ENCODE measurements around the gene PLXNA4. TPM values are rescaled to one million over a fixed set of nuclear protein-coding genes. Genes with fewer than 3 reads are reported as not detected.

PLXNA4 gene
- total RNA-seq, 4 donors from 2014 or later = 1.1 to 2.8 (median 1.4) TPM

DNA sequence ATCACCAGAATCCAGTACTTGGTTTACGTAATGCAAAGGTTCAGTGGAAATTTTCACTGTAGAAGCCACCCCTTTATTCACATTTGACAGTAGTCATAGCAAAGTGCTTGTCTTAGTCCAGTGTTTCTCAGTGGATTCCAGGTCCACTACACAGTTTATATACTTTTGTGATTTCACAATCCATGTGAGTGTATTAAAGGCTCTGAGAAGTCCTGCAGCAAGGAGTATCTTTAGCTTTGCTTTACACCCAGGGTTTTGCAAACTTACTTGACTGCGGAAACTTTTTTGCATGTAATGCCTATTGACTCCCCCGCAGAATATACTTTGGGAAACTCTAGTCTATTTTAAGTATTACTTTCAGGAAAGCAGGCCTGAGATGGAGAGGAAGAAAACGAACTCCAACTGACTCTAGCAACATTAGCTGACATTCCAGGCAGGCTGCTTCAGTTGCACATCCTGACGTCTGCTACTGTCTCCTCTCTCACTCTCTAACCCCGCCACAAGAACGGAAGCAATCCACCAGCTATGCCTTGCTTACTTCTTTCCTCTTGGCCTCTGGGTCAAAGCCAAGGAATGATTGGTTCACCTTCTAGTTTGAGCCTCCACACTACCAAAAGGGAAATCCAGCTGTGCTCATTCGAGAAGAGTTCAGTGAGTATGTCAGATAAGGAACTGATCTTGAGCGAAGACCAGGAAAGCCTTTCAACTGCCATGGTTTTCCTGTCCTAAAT, 6.2 kb downstream of the PLXNA4 start:
- 63 to 81% methylated on average over 4 to 9 of the region's 9 CpGs for WGBS, 2 donors (ENCODE audit: low coverage in 1 of 2)
- Histone ChIP-seq H3K27ac (no peak overlapping the region), H3K36me3 (no peaks in the 10 kb centered on the region), H3K27me3 (peaks cover 76% of the 10 kb centered on the region), H3K4me1 (peaks cover 0 to 2% (median under 1%) of the 10 kb centered on the region in 4 donors), H3K9me3 (no peaks in the 10 kb centered on the region), H3K4me3 (no peak overlapping the region)
- no peak for TF ChIP-seq POLR2A (IDR thresholded peaks at IDR 0.05)
- TF ChIP-seq, protein P1, sequence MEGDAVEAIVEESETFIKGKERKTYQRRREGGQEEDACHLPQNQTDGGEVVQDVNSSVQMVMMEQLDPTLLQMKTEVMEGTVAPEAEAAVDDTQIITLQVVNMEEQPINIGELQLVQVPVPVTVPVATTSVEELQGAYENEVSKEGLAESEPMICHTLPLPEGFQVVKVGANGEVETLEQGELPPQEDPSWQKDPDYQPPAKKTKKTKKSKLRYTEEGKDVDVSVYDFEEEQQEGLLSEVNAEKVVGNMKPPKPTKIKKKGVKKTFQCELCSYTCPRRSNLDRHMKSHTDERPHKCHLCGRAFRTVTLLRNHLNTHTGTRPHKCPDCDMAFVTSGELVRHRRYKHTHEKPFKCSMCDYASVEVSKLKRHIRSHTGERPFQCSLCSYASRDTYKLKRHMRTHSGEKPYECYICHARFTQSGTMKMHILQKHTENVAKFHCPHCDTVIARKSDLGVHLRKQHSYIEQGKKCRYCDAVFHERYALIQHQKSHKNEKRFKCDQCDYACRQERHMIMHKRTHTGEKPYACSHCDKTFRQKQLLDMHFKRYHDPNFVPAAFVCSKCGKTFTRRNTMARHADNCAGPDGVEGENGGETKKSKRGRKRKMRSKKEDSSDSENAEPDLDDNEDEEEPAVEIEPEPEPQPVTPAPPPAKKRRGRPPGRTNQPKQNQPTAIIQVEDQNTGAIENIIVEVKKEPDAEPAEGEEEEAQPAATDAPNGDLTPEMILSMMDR (IDR thresholded peaks at IDR 0.05) = no peak
- in situ Hi-C loops (cut with MboI; ENCODE audit: low pct_ligation_motif_present in 1 of 4, low pct_unique_long_range_greater_than_20kb in 1 of 4, low sequenced_read_pairs in 3 of 4) (loop anchor here in 3 of 4 donors (5.0 to 10.0 kb wide), 3 partner anchors 255 to 625 kb away; no protein-coding TSS in a partner anchor), intact Hi-C loops (cut with DNase I; ENCODE audit: low total_unique reads) (no loop called here)
- DNase-seq = no peak

DNA sequence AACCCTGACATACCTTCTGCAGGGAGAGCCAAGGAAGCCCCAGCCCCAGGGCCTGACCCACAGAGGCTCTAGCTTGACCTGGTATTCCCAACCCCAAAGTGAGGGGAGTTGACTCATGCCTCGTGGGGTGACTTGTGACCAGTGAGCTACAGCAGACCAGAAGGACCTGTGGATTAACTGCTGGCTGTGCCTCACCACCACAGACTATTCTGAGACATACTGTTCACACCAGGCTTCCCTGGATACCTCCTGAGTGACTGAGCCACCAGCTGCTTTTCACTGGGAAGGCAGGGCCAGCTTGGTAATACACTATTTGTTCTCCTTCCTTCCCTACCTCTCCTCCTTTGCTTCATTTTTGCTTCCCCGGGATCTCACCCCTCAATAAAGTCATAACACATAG, 7.3 kb downstream of the PLXNA4 start:
- intact Hi-C loops (cut with DNase I; ENCODE audit: low total_unique reads) = no loop called here
- in situ Hi-C loops (cut with MboI; ENCODE audit: low pct_ligation_motif_present in 1 of 4, low pct_unique_long_range_greater_than_20kb in 1 of 4, low sequenced_read_pairs in 3 of 4) = no loop called here

DNA sequence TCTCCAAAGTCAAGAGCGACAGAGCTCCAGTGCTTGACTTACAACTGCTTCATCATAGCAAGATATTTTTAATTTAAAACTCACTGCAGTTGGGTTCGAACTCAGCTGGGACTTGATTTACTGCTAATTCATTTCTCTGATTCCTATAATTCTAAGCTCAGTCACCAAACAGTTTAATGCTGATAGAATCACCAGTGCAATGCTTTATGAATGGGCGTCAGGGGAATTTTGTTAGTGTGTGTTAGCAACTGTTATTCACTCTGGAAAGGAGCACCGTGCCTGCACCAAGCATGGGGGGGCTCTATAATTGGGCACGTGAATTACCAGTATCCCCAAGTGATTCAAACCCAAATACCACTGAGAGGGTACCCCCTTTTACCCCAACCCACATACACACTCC, 10.4 kb downstream of the PLXNA4 start:
- H3K4me3 ChIP-seq = no peak overlapping the region
- intact Hi-C loops (cut with DNase I; ENCODE audit: low total_unique reads) (no loop called here), in situ Hi-C loops (cut with MboI; ENCODE audit: low pct_ligation_motif_present in 1 of 4, low pct_unique_long_range_greater_than_20kb in 1 of 4, low sequenced_read_pairs in 3 of 4) (no loop called here)
- H3K27ac ChIP-seq = no peak overlapping the region
- H3K27me3 ChIP-seq = peaks cover 43% of the 10 kb centered on the region
- no peak for DNase-seq
- TF ChIP-seq EP300 (IDR thresholded peaks at IDR 0.05; ENCODE audit: low read depth) (no peak), POLR2AphosphoS5 (IDR thresholded peaks at IDR 0.05) (no peak)
- H3K4me1 ChIP-seq = no peaks in the 10 kb centered on the region
- H3K9me3 ChIP-seq = no peaks in the 10 kb centered on the region
- H3K36me3 ChIP-seq = no peaks in the 10 kb centered on the region
- WGBS, 2 donors (ENCODE audit: low coverage in 1 of 2) = 82 to 90% methylated on average over 3 to 5 of the region's 5 CpGs

More for the DNA sequence above, 7.3 kb downstream of the PLXNA4 start:
- Histone ChIP-seq H3K36me3 (no peaks in the 10 kb centered on the region), H3K9me3 (no peaks in the 10 kb centered on the region), H3K4me3 (no peak overlapping the region), H3K27me3 (peaks cover 74% of the 10 kb centered on the region), H3K27ac (no peak overlapping the region), H3K4me1 (no peaks in the 10 kb centered on the region)
- TF ChIP-seq, protein P1 (IDR thresholded peaks at IDR 0.05) = no peak
- TF ChIP-seq POLR2AphosphoS5 (IDR thresholded peaks at IDR 0.05) (no peak), EP300 (IDR thresholded peaks at IDR 0.05; ENCODE audit: low read depth) (no peak), POLR2A (IDR thresholded peaks at IDR 0.05) (no peak)
- DNase-seq = no peak
- WGBS, 2 donors (ENCODE audit: low coverage in 1 of 2) = 74% methylated on average over 2 of the region's 2 CpGs; no CpG with 5 or more reads in 1 of the 2 donors

DNA sequence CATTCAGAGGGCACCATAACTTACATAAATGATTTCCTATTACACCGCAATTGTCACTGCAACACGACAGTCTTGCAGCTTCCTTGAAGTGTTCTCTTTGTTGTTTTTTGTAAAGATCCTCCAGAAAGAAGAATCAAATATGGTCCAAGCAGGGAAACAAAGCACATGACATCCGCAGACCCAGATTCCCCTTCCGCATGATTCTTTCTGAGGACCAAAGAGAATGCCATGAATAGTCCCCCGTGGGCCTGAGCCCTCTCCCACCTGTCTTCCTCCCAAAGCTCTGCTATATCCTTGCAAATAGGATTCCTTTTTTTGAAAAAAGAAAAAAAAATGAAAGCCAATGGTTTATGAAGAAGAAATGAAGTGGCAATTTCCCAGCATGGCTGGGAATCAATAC, 10.8 kb downstream of the PLXNA4 start:
- no peak for DNase-seq
- H3K9me3 ChIP-seq = no peaks in the 10 kb centered on the region
- no peak overlapping the region for H3K4me3 ChIP-seq
- in situ Hi-C loops (cut with MboI; ENCODE audit: low pct_ligation_motif_present in 1 of 4, low pct_unique_long_range_greater_than_20kb in 1 of 4, low sequenced_read_pairs in 3 of 4) (no loop called here), intact Hi-C loops (cut with DNase I; ENCODE audit: low total_unique reads) (no loop called here)
- no peaks in the 10 kb centered on the region for H3K36me3 ChIP-seq
- H3K27ac ChIP-seq = no peak overlapping the region
- H3K4me1 ChIP-seq = no peaks in the 10 kb centered on the region
- TF ChIP-seq POLR2AphosphoS5 (IDR thresholded peaks at IDR 0.05) (no peak), EP300 (IDR thresholded peaks at IDR 0.05; ENCODE audit: low read depth) (no peak)
- H3K27me3 ChIP-seq = peaks cover 39% of the 10 kb centered on the region
- WGBS, 2 donors (ENCODE audit: low coverage in 1 of 2) = 89 to 91% methylated on average over 5 of the region's 5 CpGs

DNA sequence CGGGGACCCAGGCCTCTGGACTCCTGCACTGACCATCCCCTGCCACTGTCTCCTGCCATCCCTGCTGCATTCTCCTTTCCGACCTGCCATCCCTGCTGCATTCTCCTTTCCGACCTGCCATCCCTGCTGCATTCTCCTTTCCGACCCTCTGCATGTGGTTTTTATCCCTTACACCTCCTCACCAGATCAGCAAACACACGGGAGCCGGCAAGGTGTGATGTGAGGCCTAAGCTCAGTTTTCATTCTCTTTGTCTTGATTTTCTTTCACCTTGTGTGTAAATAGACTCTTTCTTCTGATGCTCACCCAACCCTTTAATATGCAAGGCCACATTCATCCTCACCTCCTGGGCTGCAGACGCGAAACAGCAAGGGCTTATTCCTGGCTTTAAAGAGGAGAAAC, 11.4 kb downstream of the PLXNA4 start:
- Histone ChIP-seq H3K9me3 (no peaks in the 10 kb centered on the region), H3K4me3 (no peak overlapping the region), H3K4me1 (no peaks in the 10 kb centered on the region), H3K27ac (no peak overlapping the region), H3K27me3 (peaks cover 35% of the 10 kb centered on the region), H3K36me3 (no peaks in the 10 kb centered on the region)
- no peak for TF ChIP-seq EP300 (IDR thresholded peaks at IDR 0.05; ENCODE audit: low read depth)
- no peak for TF ChIP-seq POLR2A (IDR thresholded peaks at IDR 0.05)
- TF ChIP-seq, protein P1 (IDR thresholded peaks at IDR 0.05) = no peak
- no peak for TF ChIP-seq POLR2AphosphoS5 (IDR thresholded peaks at IDR 0.05)
- in situ Hi-C loops (cut with MboI; ENCODE audit: low pct_ligation_motif_present in 1 of 4, low pct_unique_long_range_greater_than_20kb in 1 of 4, low sequenced_read_pairs in 3 of 4) (no loop called here), intact Hi-C loops (cut with DNase I; ENCODE audit: low total_unique reads) (no loop called here)
- 86 to 90% methylated on average over 6 to 8 of the region's 8 CpGs for WGBS, 2 donors (ENCODE audit: low coverage in 1 of 2)
- DNase-seq = no peak
